IPS-NIHi7 (cell line): ENCODE results near the gene TMEM14A.
"Not testable (repeated sequence)": the region's sequence is repeated elsewhere in the genome, so short reads cannot be mapped to it uniquely, and the experiment has no call there.

Experiments used
- DNase-seq: peaks from one replicate; pipeline ENCODE4 v3.0.0; 2012; ENCODE audit warnings: mixed read lengths; ENCODE audit errors: extremely low spot score

Gene TMEM14A

DNA sequence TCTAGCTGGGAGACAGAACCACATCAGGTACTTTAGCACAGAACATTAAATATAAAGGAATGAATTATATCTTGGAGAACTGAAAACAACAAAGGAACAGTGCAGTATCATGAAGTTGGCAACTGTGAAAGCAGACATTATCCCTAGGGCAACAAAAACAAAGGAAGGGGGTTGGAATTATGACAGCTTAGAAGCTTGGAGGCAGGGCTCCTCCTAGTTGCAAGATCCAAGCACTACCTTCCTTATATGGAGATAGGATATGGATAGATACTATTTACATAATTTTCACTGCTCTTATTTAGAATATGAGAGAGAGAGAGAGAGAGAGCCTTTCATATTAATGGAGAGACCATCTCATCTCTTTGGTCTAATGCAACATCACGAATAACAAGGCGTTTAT, 27.0 kb downstream of the TMEM14A start:
- peak; percentile 20 for DNase-seq

DNA sequence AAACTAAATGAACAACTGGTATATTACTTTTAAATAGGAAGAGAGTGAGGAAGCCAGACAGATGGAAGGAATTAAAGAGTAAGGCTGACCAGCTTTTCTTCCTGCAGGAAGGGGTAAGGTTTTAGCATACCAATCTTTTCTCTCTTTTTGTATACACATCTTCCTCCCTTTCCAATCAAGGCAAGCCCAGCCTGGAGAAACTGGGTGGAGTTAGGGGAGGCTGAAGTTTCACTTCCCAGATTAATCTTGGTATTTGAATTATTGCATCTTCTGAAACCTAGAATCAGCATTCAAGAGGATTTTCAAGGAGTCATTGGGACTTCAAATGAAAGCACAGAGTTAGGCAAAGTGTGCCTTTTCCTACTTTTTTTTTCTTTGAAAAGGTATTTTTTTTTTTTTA, 33.1 kb downstream of the TMEM14A start:
- DNase-seq: no peak

DNA sequence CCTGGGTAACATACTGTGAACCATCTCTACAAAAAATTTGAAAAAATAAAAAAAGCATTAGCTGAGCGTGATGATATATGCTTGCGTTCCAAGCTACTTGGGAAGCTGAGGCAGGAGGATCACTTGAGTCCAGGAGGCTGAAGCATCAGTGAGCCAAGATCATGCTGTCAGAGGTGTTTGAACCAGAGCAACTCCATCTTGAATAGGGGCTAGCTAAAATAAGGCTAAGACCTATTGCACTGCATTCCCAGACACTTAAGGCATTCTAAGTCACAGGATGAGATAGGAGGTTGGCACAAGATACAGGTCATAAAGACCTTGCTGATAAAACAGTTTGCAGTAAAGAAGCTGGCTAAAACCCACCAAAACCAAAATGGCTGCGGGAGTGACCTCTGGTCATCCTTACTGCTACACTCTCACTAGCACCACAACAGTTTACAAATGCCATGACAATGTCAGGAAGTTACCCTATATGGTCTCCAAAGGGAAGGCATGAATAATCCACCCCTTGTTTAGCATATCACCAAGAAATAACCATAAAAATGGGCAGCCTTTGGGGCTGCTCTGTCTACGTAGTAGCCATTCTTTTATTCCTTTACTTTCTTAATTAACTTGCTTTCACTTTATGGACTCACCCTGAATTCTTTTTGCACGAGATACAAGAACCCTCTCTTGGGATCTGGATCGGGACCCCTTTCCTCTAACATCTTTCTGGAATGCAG, 34.0 kb downstream of the TMEM14A start:
- DNase-seq: not testable (repeated sequence)

DNA sequence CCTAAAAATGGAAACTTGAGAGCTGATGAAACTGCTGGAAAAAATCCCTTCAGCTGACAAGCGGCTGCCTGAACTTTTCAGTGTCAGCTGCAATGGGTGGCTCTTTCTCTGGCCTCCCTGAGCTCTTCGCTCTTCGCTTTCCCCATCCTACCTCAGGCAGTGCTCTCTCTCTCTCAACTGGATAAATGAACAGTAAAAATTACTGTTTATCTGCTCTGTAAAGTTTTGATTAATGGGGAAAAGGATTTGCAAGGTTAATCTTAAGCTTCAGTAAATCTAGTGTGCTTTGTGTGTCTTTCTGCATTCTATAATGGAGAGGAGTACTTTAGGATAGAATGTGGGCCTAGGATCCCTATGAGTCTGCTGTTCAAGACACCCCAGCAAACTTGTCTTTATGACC, 35.1 kb downstream of the TMEM14A start:
- DNase-seq: no peak

DNA sequence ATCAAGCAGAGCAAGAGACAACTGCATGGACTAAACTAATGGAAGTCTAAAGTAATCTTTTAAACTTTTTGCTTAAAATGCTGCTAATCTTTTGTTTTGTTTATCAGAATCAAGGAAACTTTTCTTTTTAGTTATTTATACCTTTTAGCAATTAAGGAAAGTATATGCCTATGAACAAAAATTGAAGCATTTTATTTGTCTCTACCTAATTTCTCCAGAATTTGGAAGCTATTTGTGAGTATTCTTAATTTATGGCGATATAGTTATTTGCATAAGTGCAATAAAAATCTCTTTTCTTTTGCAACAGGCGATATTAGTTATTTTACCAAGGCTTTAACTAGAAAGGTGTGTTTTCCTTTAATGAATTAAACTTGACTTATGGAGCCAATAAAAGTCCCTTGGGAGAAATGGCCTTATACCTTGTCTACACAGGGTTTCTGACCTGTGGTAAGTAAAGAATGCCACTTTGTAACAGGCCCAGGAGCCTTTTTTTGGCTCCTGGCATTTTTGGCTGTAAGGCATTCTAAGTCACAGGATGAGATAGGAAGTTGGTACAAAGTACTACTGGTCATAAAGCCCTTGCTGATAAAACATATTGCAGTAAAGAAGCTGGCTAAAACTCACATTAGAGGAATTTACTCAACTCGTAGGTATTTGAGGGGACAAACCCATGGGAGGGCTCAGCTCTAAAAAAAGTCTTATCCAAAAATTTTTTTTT, 37.2 kb downstream of the TMEM14A start:
- no peak for DNase-seq

DNA sequence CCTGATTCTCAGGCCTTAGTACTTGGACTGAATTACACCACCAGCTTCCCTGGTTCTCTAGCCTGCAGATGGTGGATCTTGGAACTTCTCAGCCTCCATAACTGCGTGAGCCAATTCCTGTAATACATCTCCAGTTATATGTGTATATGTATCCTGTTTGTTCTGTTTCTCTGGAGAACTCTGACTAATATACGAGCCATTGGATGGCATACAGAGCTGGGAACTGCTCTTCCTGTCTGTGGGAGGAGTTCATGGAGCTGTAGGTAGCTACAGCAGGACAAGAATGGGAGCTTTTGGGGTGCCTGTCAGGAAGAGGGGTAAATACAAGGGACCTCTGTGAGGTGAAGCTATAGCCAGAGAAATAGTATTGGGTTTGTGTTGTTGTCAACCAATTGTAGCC, 41.2 kb downstream of the TMEM14A start:
- DNase-seq: no peak

DNA sequence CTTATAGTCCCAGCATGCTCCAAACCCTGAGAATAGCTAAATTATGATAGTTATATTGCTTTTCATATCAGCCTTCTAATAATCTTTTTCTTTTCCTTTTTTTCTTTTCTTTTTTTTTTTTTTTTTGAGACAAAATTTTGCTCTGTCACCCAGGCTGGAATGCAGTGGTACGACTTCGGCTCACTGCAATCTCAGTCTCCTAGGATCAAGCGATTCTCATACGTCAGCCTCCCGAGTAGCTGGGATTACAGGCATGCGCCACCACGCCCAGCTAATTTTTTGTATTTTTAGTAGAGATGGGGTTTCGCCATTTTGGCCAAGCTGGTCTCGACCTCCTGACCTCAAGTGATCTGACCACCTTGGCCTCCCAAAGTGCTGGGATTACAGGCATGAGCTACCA, 43.8 kb downstream of the TMEM14A start:
- DNase-seq: not testable (repeated sequence)

DNA sequence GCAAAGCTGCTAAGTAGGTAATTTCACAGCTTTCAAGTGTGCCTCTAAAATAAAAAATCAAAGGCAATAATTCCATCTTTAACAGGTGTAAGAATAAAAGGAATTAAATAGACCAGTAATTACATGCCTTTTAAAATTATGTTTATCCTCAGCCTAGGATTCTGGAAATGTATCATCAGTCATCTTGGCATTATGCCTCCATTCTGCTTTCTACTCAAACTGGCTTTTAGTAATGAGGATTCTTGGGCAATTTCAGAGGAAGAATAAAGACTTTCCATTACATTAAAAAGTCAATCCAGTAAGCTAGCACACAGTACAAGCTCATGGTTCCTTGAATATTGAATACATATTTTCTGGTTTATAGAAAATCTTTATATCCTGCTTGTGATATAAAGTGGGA, 47.6 kb downstream of the TMEM14A start:
- no peak for DNase-seq

DNA sequence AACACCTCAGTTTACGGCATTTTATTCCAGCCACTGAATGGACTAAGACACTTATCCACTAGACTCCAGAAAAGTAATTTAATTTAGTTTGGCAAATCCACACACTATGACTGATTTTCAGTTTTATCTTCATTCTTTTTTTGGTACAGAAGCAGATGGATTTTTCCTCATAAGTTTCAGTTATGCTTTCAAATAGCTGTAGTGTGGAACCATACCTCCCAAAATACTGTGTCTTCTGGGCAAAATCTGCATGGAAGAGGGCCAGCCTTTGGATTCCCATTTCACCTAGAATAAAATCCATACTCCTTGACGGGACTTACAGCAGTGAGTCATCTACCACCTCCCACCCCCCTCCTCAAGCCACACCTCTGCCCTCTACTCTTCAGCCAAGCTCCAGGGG, 49.4 kb downstream of the TMEM14A start:
- no peak for DNase-seq

DNA sequence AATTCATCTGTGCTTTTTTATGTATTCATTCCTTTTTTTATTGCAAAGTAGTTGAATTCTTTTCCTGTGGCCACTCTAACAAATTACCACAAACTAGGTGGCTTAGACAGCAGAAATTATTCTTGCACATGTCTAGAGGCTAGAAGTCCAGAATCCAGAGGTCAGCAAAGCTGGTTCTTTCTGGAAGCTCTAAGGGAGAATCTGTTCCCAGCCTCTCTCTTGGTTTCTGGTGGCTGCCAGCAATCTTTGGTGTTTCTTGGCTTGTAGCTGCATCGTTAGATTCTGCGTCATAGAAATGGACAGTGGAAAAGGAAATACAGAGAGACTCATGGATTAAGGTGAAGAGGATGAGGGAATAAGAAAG, 53.1 kb downstream of the TMEM14A start:
- DNase-seq: no peak

DNA sequence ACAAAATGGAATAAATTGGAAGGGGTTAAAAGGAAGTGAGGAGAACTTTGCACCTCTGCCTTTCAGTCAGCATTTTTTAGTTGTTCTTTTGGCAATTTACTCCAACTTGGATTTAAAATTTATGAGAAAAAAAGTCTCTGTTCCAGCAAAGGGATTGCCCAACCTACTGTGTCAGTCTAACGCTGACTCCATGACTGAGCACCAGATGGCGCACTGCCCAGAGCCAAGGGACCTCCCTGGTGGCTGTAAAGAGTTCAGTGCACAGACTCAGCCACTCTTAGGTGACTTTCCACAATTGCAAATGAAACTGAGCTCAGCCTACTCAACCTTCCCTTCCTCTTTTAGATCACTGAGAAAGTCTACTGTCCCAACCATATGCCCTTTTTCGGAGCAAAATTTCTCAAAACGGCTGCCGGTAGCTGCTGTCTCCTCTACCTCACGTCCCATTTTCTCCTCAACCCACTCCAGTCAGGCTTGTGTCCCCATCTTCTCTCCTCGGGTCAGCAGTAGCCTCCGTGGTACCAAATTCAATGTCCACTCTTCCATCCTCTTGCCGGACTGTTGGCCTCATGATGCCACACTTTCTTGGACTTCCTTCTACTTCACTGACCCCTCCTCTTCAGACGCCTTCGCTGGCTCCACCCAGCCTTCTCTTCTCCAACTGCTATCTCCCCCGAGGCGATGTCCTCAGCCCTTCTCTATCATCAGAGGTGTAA, 53.7 kb downstream of the TMEM14A start:
- peak; percentile 86 for DNase-seq

DNA sequence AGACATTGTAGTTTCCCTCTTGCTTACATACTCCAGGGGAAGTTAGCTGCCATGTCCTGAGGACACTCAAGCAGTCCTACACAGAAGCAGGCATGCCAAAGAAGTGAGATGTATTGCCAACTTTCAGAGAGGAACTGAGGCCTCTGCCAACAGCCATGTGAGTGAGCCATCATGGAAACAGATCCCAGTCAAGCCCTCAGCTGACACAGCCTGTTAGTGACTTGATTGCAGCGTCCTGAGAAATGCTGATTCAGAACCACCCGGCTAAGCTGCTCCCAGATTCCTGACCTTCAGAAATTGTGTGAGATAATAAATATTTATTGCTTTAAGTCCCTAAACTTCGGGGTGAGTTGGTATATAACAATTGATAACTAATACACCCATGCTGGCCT, 54.2 kb downstream of the TMEM14A start:
- no peak for DNase-seq

DNA sequence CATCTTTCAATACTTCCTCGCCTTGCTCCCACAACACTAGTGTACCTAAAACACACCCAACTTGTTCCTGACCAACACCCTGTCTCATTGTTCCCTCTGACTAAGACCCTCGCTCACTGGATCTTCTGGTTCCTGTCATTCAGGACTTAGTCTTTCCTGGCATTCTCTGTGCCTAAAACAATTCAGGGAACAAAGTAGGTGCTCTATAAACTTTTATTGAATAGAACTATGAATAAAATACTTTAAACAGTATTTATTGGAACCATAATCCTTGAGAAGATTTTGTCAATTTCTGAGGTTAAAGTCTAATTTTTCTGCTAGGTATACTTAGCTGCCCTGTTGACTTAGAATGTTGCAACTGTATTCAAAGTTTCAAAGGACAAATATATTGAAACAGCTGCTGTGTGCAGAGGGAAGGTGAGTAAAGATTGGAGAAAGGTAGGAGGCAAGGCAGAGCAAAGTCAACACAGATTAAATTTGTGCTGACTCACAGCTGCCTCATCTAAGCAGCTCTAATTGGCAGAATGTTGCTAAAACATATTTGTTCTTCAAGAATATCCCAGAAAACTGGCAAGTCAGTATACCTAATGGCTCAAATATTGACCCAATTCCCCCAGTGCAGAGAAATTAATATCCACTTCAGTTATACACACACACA, 54.8 kb downstream of the TMEM14A start:
- no peak for DNase-seq

DNA sequence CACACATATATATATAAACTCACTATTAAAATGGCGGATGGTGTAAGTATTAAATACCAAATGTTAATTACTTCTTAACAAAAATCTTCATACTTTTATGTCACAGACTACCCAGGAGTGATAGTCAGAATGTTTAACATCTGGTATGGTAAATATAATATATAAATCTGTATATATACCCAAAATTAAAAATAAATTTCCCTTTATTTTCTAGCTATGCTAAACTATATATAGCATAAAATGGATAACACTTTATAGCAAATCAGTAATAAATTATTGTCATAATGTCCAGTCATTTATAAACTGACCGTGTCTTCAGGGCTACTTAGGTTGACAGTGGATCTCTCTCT, 55.3 kb downstream of the TMEM14A start:
- no peak for DNase-seq

DNA sequence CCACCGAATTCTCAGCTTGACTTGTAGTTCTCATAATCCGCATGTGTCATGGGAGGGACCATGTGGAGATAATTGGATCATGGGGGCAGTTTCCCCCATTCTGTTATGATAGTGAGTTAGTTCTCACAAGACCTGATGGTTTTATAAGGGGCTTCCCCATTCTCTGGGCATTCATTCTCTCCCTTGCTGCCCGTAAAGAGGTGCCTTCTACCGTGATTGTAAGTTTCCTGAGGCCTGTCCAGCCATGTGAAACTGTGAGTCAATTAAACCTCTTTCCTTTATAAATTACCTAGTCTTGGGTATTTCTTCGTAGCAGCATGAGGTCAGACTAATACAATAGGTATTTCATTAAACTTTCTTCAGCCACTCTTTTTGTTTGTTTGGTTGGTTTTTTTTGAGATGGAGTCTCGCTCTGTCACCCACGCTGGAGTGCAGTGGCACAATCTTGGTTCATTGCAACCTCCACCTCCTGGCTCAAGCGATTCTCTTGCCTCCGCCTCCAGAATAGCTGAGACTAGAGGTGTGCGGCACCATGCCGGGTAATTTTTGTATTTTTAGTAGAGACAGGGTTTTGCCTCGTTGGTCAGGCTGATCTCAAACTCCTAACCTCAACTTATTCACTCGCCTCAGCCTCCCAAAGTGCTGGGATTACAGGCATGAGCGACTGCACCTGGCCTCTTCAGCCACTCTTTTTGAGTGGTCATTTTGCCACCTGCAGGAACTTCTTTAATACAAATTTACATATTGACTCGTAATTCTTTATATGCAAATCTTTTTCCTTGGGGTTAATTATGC, 56.0 kb downstream of the TMEM14A start:
- DNase-seq: no peak

DNA sequence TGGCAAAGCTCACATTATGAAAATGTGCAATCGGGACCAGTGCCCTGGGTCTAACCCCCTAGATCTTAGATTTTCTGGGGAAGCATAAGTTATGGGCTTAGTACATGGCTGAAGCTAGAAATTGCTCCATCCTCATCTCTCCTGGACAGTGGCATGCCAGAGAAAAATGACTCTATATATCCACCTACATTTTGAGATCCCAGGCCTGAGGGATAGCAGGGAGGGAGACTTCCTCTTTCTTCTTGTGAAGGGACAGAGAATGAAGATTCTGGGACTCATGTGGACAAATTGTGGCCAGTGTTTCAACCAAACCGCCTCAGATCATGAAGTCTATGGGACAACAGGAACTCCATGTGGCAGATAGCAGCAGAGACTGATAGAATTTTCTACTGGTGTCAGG, 57.0 kb downstream of the TMEM14A start:
- DNase-seq: no peak

DNA sequence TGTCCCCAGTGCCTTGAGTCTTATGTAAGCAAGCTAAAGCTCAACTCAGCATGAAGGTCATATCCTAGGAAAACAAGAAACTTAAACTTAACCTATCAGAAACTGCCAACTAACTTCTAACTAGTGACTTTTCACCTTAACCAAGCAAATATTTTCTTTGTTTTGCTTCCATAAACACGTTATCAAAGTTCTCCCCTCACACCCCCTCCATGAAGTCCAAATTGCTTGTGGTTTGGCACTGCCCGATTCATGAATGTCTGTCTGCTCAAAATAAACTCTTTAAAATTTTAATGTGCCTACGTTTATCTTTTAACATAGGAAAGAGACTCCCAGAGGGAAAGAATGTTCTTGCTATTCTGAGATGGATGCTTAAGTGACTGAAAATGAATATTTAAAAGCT, 57.5 kb downstream of the TMEM14A start:
- no peak for DNase-seq

DNA sequence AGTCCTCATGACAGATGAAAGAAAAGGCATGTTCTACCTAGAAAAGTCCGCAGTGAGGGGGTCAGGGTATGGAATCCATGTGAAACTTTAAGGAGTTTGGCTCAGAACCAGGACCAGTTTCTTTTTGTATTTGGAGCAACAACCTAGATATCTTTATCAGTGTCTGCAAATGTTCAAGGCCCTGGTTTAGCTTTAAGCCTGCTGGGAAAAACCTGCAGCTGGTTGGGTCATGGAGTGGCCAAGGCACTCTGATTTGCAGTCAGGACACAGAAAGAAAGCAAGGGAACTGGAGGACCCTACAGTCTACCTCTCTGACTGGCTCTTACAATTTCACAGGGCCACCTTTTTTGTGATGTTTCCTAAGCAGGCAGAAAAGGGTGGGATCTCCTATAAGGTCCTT, 58.7 kb downstream of the TMEM14A start:
- no peak for DNase-seq

DNA sequence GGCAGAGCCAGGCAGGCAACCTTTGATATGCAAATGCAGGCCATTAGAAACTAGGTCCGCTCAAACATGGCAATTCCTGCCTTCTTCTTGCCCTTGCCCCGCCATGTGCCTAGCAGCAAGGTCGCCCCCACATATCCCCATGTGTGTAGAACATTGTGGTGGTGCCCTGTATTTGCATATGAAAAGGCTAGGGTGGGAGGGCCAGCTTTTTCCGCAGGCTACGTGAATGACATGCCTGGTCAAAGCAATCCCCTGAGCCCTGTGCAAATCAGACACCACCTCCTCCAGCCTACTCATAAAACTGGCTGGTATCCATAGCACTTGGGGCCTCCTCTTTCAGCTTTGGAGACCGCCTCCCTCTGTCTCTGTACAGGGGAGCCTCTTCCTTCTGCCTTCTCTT, 60.8 kb downstream of the TMEM14A start:
- DNase-seq: peak; percentile 24

DNA sequence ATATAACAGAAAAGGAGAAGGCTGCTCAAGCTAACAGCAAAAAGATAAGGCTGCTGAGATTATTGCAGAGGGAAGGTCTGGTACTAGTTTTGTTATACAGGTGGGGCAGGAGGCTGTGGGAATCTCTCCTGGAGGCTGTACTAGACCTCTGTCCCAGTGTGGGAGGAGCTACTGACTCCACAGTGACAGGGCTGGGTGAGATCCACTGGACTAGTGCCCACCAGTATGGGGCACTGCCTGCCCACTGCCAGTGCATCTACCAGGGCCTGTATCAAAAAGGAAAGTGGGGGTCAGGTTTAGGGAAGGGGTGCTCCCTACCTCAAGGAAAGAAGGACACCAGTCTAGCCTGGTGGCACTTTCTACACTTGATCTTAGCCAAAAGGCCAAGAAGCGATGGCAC, 62.3 kb downstream of the TMEM14A start:
- DNase-seq: no peak

DNA sequence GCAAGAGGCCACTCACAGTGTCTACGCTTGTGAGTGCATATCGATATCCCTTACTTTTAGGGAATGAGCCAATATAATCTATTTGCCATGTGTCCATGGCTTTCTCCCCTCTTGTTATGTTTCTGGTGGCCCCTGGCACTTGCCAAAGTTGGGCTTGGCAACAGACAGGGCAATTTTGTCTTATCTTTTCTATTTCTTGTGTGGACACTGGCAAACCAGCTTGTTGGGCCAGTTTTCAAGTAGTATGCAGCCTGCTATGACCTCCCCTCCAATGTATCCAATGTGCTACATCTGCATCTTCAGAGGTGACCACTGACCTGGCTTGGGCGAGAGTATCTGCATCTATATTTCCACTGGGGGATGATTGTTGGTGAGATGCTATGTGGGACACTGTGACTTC, 63.2 kb downstream of the TMEM14A start:
- DNase-seq: no peak

DNA sequence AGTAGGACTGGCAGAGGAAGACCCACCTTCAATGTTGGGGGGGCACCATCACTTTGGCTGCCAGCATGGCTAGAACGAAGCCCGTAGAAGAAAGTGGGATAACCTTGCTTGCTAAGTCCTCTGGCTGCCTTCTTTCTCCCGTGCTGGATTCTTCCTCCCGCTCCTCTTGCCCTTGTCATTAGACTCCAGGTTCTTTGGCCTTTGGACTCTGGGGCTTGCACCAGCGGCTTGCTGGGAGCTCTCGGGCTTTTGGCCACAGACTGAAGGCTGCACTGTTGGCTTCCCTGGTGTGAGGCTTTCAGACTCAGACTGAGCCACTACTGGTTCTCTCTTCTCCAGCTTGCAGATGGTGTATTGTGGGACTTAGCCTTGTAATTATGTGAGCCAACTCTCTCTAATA, 64.2 kb downstream of the TMEM14A start:
- no peak for DNase-seq
